Esophagus squamous epithelium (tissue), 5 donors: ENCODE measurements around the gene LYSMD4. TPM values are rescaled to one million over a fixed set of nuclear protein-coding genes. Genes with fewer than 3 reads are reported as not detected.
"Not testable (repeated sequence)": the region's sequence is repeated elsewhere in the genome, so short reads cannot be mapped to it uniquely, and the experiment has no call there.

ENCODE experiments used
- DNase-seq: peaks from one replicate; lab custom pipeline; 2025; lab: John Stamatoyannopoulos, UW
- H3K27ac ChIP-seq, 4 donors: fragments of 200-600 bp; sonication (generic); one replicate each; pipeline ENCODE4 v1.5.1; 2016 to 2019; ENCODE audit warnings: mild to moderate bottlenecking in 1 of 4
- H3K27me3 ChIP-seq, 4 donors: fragments of 200-600 bp; sonication (generic); 1 replicate in 3 of 4; 2 replicates in 1 of 4; pipeline versions ENCODE4 v1.5.1 to v1.6.0; 2017 to 2021; ENCODE audit warnings: antibody characterized with exemption in 1 of 4
- H3K36me3 ChIP-seq, 3 donors: fragments of 200-600 bp; sonication (generic); one replicate each; pipeline ENCODE4 v1.5.1; 2016 to 2019
- H3K4me1 ChIP-seq, 3 donors: fragments of 200-600 bp; sonication (generic); one replicate each; pipeline ENCODE4 v1.5.1; 2017 to 2019
- H3K4me3 ChIP-seq, 4 donors: fragments of 200-600 bp; sonication (generic); 1 replicate in 3 of 4; 2 replicates in 1 of 4; pipeline ENCODE4 v1.5.1; 2016 to 2019; ENCODE audit warnings: mild to moderate bottlenecking in 2 of 4, moderate library complexity in 1 of 4
- H3K9me3 ChIP-seq, 3 donors: fragments of 200-600 bp; sonication (generic); one replicate each; pipeline ENCODE4 v1.5.1; 2016 to 2019
- CTCF ChIP-seq, 6 experiments: fragments of 450-650 bp in 4 of 6; fragments of 200-600 bp in 2 of 6; sonication (generic) in 2 of 6; IDR thresholded peaks; one replicate each; pipeline ENCODE4 v1.5.1; 2016 to 2019; ENCODE audit warnings: antibody characterized with exemption in 6 of 6, mild to moderate bottlenecking in 4 of 6, moderate library complexity in 4 of 6
- POLR2A ChIP-seq, 4 donors: fragments of 450-650 bp; IDR thresholded peaks; one replicate each; pipeline ENCODE4 v1.6.1; 2017; ENCODE audit warnings: antibody characterized with exemption in 4 of 4, mild to moderate bottlenecking in 4 of 4, moderate library complexity in 3 of 4
- WGBS, 2 donors: methylation state at CpG; one replicate each; pipeline ENCODE4 v1.1.5; 2018; 5-methylcytosine and 5-hydroxymethylcytosine counted together
- intact Hi-C: fragments of 100-400 bp; cut with DNase I; formaldehyde crosslinking; loops from one replicate; pipeline ENCODE4 v1.15.0; 2022
- total RNA-seq, 4 donors: library from RNA; depleted of rRNA; stranded (reverse); fragments of >200 nt; gene quantifications; one replicate each; pipeline ENCODE4 v1.1.0, GENCODE V29; 2016
- donor health status: DM: yes; HTN: yes; CAD: no.

The LYSMD4 gene
- total RNA-seq, result 10 to 100 TPM in 3 of 4 donors, 1 to 10 TPM in 1; 9.3 to 18.1 (median 14.1) TPM

- 0 to 67% methylated on average over 1 to 16 of the region's 69 CpGs for WGBS, 2 donors
- peak within 1 kb of the TSS; percentile 86 to 100 (median 92) for H3K4me3 ChIP-seq
- H3K27ac ChIP-seq, result peak within 1 kb of the TSS; percentile 85 to 100 (median 96)
- H3K36me3 ChIP-seq, result peaks cover 0 to 14% (median 5%) of the 10 kb centered on the region in 3 donors
- DNase-seq, result peak; percentile 90
- H3K27me3 ChIP-seq, result no peaks in the 10 kb centered on the region
- intact Hi-C loops, result no loop called here
- H3K4me1 ChIP-seq, result peaks cover 5 to 42% (median 18%) of the 10 kb centered on the region in 3 donors
- no peak for TF ChIP-seq CTCF (IDR thresholded peaks at IDR 0.05)
- peak in 3 of 4 donors; percentile 70 to 93 (median 72) for TF ChIP-seq POLR2A (IDR thresholded peaks at IDR 0.05)
- no peaks in the 10 kb centered on the region for H3K9me3 ChIP-seq
Observed at GRCh38 chr15:99733268-99734039, at the start of gene LYSMD4. LYSMD4 (minus strand) TSS chr15:99733437; CDS start chr15:99731999, 1,438 bp downstream.

GRCh38 chr15:99782029-99782428, 48.8 kb upstream of the LYSMD4 start:
- H3K4me3 ChIP-seq, H3K27me3 ChIP-seq, H3K4me1 ChIP-seq, H3K9me3 ChIP-seq, intact Hi-C loops, DNase-seq, H3K27ac ChIP-seq, H3K36me3 ChIP-seq: not testable (repeated sequence)
- WGBS, 2 donors, result 56 to 61% methylated on average over 2 of the region's 4 CpGs

- H3K9me3 ChIP-seq, result no peaks in the 10 kb centered on the region
- H3K36me3 ChIP-seq, result no peaks in the 10 kb centered on the region
- intact Hi-C loops, result no loop called here
- H3K4me3 ChIP-seq, result no peak overlapping the region
- TF ChIP-seq POLR2A (IDR thresholded peaks at IDR 0.05) (no peak), CTCF (IDR thresholded peaks at IDR 0.05) (no peak)
- WGBS, 2 donors, result 88 to 89% methylated on average over 1 of the region's 1 CpG
- no peaks in the 10 kb centered on the region for H3K27me3 ChIP-seq
- DNase-seq, result no peak
- H3K4me1 ChIP-seq, result no peaks in the 10 kb centered on the region
- H3K27ac ChIP-seq, result no peak overlapping the region
Observed at GRCh38 chr15:99777144-99777543, 43.9 kb upstream of the LYSMD4 start.

GRCh38 chr15:99764522-99764921, 31.3 kb upstream of the LYSMD4 start:
- WGBS, 2 donors, result 68 to 83% methylated on average over 3 of the region's 3 CpGs
- Histone ChIP-seq H3K9me3 (no peaks in the 10 kb centered on the region), H3K4me3 (no peak overlapping the region), H3K27ac (no peak overlapping the region), H3K36me3 (no peaks in the 10 kb centered on the region), H3K27me3 (no peaks in the 10 kb centered on the region), H3K4me1 (no peaks in the 10 kb centered on the region)
- intact Hi-C loops, result no loop called here
- DNase-seq, result no peak
- no peak for TF ChIP-seq POLR2A (IDR thresholded peaks at IDR 0.05)
- no peak for TF ChIP-seq CTCF (IDR thresholded peaks at IDR 0.05)

- no peak overlapping the region for H3K27ac ChIP-seq
- H3K27me3 ChIP-seq, result no peaks in the 10 kb centered on the region
- H3K4me1 ChIP-seq, result no peaks in the 10 kb centered on the region
- H3K4me3 ChIP-seq, result no peak overlapping the region
- intact Hi-C loops, result no loop called here
- no peak for DNase-seq
- WGBS, 2 donors, result 80 to 81% methylated on average over 2 of the region's 2 CpGs
- H3K9me3 ChIP-seq, result no peaks in the 10 kb centered on the region
- H3K36me3 ChIP-seq, result no peaks in the 10 kb centered on the region
- TF ChIP-seq CTCF (IDR thresholded peaks at IDR 0.05) (no peak), POLR2A (IDR thresholded peaks at IDR 0.05) (no peak)
Observed at GRCh38 chr15:99763827-99764226, 30.6 kb upstream of the LYSMD4 start.
